ENCODE measurements around the gene SYNM.

DNA sequence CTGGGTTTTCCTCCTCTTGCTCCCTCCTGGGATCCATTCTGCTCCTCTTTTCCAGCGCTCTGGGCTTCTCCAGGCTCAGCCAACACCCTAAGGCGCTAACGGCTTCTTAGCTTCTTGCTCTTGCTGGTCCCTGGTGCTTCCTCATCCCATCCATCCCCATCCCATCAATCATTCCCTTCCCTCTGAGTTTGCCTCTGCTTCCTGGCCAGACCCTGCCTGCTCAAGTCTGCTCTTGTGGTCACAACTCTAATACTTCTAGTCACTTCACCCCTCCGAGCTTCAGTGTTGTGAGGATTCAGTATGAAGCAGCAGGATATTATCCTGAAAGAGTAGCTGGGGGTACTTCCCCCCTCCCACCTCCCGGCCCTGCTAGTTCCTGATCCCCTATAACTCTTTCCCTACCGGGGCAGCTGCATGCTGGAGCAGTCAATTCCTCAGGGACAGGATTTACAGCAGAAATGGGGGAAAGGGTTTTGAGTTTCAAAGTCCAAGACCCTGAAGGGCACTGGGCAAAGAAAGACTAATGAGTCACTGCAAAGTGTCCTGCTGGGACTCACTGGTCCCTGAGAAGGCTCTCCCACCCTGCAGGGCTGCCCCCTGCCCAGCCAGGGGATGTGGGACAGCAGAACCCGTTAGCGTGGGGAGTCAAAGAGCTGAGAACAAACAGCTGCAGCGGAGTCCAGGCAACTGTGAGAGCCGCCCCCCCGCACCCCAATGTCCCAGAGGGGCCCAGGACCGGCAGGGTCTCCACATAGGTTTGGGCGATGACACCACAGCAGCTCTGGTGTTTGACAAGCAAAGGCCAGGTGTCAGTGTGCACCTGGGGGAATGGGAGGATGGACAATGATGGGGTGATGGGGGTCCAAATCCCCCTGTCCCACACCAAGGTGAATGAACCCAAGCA is 2.3 kb upstream of the SYNM start:
- TF ChIP-seq CTCF (conservative IDR thresholded peaks at IDR 0.05) (no peak), ZFX (IDR thresholded peaks at IDR 0.05) (no peak)
